HG02938 (cell line): Measurements from ENCODE around the gene MARCHF3.
"Not testable (repeated sequence)": the region's sequence is repeated elsewhere in the genome, so short reads cannot be mapped to it uniquely, and the experiment has no call there.

Experiments
- ATAC-seq: cut with Tn5 transposase; IDR thresholded peaks from one replicate; pipeline ENCODE4 v1.9.1; 2021; ENCODE audit warnings: mild to moderate bottlenecking, moderate library complexity; ENCODE audit not compliant: unreplicated experiment

Gene MARCHF3

GRCh38 chr5:127030259-127031146, at the start of gene MARCHF3:
MARCHF3 (minus strand) TSS chr5:127030558; CDS start chr5:126918171, 112,387 bp downstream.
- peak; percentile 88 for ATAC-seq

- ATAC-seq: no peak
These were observed 49.7 kb upstream of the MARCHF3 start for GRCh38 chr5:127079994-127080491.

GRCh38 chr5:127077366-127077765, 47.0 kb upstream of the MARCHF3 start:
- no peak for ATAC-seq

- no peak for ATAC-seq
These were observed 46.2 kb upstream of the MARCHF3 start for GRCh38 chr5:127076315-127077129.

- no peak for ATAC-seq
These were observed 44.1 kb upstream of the MARCHF3 start for GRCh38 chr5:127074466-127074865.

GRCh38 chr5:127072861-127073846, 42.8 kb upstream of the MARCHF3 start, which contains the start of gene C5orf63:
C5orf63 (minus strand) TSS chr5:127073502; CDS start chr5:127058995, 14,507 bp downstream.
- ATAC-seq: peak; percentile 97

- ATAC-seq: no peak
These were observed 39.9 kb upstream of the MARCHF3 start for GRCh38 chr5:127070243-127070642.

GRCh38 chr5:127068493-127069214, 38.3 kb upstream of the MARCHF3 start:
- no peak for ATAC-seq

GRCh38 chr5:127066721-127067120, 36.4 kb upstream of the MARCHF3 start:
- no peak for ATAC-seq

GRCh38 chr5:127064253-127064840, 34.0 kb upstream of the MARCHF3 start:
- ATAC-seq: no peak

GRCh38 chr5:127063257-127063913, 33.0 kb upstream of the MARCHF3 start:
- no peak for ATAC-seq

- no peak for ATAC-seq
These were observed 31.6 kb upstream of the MARCHF3 start for GRCh38 chr5:127061956-127062355.

GRCh38 chr5:127061537-127061936, 31.2 kb upstream of the MARCHF3 start:
- no peak for ATAC-seq

- ATAC-seq: no peak
These were observed 30.2 kb upstream of the MARCHF3 start for GRCh38 chr5:127060470-127060985.

GRCh38 chr5:127056896-127057295, 26.5 kb upstream of the MARCHF3 start:
- no peak for ATAC-seq

GRCh38 chr5:127055880-127056653, 25.7 kb upstream of the MARCHF3 start:
- ATAC-seq: no peak

- ATAC-seq: not testable (repeated sequence)
These were observed 23.2 kb upstream of the MARCHF3 start for GRCh38 chr5:127053551-127053950.

- ATAC-seq: no peak
These were observed 22.7 kb upstream of the MARCHF3 start for GRCh38 chr5:127053049-127053448.
